OCI-M2 (cell line): ENCODE measurements around the gene LYSET.
"Not testable (repeated sequence)": the region's sequence is repeated elsewhere in the genome, so short reads cannot be mapped to it uniquely, and the experiment has no call there.

Experiments
- DNase-seq: peaks from one replicate; lab custom pipeline; 2025; ENCODE audit not compliant: unreplicated experiment; lab: John Stamatoyannopoulos, UW

LYSET gene, protein sequence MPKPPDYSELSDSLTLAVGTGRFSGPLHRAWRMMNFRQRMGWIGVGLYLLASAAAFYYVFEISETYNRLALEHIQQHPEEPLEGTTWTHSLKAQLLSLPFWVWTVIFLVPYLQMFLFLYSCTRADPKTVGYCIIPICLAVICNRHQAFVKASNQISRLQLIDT

GRCh38 chr14:93184391-93185348 is at the start of gene LYSET, which contains the start of gene MOAP1:
Gene LYSET (plus strand): TSS chr14:93185317. CDS start chr14:93185406, 89 bp downstream.
Gene MOAP1 (minus strand): TSS chr14:93184897. CDS start chr14:93184242, 655 bp downstream.
- no peak for DNase-seq

DNA sequence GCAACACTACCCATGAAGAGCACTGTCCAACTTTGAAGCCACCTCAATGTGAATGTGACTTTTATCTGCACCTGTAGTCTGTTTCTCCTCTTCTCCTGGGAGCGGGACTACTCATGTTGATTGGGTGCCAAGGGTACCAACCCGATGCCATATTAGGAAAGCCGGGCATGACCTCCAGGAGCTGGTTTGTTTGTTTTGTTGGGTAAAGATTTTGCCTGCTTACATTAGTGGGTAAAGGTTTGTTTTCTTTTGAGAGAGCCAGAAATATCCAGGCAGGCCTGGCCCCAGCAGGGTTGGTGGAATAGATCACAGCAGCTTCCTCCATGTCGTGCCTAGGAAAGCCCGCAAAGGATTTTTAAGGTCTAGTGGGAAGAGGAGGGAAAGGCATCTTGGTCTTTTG is 49.7 kb upstream of the LYSET start:
- DNase-seq: no peak

DNA sequence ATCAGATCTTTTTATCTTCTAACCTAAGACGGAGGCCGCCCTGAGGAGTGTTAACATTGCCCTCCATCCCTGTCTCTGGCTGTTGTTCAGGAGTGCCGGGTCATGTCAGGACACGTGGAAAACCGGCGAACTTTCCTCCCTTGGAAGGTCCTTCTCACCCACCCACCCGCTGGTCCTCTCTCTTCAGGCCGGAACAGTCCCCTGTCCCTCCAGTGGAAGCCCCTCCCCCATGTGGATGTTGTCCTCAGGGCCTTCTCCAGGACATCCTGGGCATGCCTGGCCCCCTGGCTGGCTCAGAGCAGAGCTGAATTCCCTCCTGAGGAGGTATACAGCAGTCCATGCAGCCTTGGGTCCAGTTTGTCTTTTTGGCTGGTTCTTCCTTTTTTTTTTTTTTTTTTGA is 49.1 kb upstream of the LYSET start:
- DNase-seq: no peak

- DNase-seq: not testable (repeated sequence)
These were observed 48.6 kb upstream of the LYSET start for GRCh38 chr14:93136508-93136907.

DNA sequence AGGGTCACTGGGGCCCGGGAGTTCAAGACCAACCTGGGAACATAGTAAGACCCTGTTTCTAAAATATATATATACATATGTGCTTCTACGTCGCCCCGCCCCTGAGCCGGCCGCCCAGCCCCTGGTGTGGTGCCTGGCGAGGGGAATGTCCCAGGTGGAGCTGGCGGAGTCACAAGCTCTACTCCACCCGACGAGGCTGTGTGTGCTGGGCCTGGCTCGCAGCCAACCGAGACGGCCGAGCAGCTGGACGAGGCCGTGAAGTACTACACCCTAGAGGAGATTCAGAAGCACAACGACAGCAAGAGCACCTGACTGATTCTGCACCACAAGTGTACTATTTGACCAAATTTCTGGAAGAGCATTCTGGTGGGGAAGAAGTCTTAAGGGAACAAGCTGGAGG is 47.3 kb upstream of the LYSET start:
- DNase-seq: no peak

DNA sequence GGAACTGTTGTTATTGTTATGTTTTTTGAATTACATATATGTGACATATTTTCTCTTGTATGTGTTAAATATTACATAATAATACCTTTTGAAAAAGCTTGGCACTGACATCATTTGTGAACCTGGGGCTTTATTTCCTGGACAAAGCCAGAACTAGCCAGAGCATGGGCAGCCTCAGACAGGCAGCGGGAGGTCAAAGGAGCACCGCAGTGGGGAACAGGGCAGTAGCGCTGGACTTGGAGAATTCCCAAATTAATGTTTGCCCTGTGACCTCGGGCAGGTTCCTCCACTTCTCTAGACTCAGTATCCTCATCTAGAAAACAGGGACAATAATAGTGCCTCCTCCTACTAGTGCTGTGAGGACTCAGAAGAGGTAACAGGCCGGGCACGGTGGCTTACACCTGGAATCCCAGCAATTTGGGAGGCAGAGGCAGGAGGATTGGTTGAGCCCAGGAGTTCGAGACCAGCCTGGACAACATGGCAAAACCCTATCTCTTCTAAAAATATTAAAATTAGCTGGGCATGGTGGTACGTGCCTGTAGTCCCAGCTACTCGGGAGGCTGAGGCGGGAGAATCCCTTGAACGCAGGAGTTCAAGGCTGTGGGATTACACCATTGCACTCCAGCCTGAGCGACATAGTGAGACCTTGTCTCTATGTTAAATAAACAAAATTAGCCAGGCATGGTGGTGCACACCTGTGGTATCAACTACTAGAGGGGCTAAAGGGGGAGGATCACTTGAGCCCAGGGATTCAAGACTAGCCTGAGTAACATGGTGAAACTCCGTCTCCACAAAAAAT is 42.1 kb upstream of the LYSET start:
- no peak for DNase-seq

DNA sequence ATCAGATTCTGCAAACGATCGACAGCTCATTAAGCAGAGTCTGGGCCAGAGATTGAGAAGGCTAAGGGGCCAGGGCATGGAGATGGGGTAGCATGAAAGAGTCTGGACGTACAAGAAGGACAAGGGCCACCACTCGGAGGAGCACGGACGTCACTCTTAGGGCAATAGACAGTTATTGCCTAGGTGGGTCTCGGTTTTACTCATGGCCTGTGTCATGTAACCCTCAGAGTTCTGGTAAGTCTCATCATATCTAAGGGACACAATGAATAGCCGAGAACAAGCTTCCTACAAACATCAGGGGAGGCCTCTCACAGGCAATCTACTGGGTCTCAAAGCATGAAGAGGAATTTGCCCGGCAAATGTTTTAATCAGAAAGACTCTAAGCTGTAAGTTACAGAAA is 39.0 kb upstream of the LYSET start:
- DNase-seq: no peak

- DNase-seq: no peak
These were observed 36.1 kb upstream of the LYSET start for GRCh38 chr14:93148979-93149378.

DNA sequence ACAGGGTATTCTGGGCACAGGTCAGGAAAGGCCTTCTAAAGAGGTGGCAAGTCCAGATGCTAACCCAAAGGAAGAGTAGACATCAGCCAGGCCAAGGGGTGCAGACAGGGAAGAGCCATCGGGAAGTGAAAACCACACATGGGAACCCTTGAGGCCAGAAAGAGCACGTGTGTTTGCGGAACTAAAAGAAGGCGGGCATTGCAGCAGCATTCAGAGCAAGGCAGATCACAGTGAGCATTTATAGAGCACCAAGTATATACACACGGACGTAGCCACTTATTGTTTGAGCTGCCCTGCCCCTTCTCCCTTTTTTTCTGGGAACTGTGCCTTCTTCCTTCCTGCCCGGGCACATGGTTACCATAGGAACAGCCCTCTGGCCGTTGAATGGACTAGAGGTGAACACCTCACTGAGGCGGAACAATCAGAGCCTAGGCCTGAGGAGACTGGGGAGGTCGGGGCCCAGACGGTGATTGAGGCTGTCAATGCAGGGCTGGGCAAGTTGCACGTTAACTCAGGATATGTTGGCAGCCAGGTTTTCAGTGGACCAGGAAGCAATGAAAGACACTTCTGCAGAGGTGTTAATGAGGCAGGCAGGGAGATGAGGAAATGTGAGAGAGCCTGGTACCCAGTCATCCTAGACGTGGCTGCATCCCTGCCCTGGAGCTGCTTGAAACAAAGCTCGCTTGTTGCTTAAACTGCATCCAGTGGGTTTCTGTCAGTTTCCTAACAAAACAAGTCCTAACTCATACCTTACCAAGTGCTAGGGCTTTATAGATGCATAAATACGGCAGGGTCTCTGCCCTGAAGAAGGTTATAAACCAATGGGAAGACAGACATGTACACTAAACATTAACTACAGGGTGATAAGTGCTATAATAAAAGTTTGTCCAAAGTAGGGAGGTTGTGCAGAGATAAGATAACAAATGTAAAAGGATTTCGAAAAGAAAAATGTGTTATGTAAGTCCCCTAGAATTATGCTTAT is 34.6 kb upstream of the LYSET start:
- no peak for DNase-seq

GRCh38 chr14:93153121-93153520 is 32.0 kb upstream of the LYSET start:
- DNase-seq: no peak

DNA sequence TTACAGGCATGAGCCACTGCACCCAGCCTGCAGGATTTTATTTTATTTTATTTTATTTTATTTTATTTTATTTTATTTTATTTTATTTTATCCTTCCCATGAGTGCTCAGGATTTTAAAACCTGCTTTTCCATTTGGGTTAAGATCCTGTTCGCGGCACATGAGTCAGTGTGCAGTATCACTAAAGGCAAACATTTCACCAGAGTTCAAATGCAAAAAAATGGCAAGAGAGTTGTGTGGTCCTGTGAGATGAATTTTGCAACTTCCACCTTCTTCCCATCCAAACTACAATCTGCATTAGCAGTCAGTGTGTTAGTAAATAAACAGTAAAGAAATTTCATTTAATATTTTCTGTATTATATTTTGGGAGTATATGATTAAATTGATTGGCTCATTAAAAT is 29.4 kb upstream of the LYSET start:
- no peak for DNase-seq

GRCh38 chr14:93156693-93157369 is 28.3 kb upstream of the LYSET start:
- DNase-seq: no peak

DNA sequence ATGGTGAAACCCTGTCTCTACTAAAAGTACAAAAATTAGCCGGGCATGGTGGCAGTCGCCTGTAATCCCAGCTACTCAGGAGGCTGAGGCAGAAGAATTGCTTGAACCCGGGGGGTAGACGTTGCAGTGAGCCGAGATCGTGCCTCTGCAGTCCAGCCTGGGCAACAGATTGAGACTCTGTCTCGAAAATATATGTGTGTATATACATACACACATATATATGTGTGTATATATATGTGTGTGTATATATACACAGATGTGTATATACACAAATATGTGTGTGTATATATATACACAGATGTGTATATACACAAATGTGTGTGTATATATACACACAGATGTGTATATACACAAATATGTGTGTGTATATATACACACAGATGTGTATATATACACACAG is 26.8 kb upstream of the LYSET start:
- DNase-seq: not testable (repeated sequence)

DNA sequence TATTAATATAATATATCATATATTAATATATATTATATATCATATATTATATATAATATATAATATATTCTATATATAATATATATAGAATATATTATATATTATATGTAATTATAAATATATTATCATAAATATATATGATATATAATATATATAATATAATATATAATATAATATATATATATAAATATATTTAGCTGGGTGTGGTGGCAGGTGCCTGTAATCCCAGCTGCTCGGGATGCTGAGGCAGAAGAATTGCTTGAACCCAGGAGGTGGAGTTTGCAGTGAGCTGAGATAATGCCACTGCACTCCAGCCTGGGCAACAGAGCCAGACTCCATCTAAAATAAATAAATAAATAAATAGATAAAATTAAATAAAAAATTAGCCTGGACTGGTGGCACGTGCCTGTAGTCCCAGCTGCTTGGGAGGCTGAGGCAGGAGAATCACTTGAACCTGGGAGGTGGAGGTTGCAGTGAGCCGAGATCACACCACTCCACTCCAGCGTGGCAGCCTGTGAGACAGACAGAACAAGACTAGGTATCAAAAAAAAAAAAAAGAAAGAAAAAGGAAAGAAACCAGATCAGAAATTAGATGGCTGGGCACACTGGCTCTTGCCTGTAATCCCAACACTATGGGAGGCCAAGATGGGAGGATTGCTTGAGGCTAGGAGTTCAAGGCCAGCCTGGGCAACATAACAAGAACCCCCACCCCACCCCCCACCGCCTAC is 25.3 kb upstream of the LYSET start:
- DNase-seq: not testable (repeated sequence)

- DNase-seq: no peak
These were observed 24.7 kb upstream of the LYSET start for GRCh38 chr14:93160353-93160801.

DNA sequence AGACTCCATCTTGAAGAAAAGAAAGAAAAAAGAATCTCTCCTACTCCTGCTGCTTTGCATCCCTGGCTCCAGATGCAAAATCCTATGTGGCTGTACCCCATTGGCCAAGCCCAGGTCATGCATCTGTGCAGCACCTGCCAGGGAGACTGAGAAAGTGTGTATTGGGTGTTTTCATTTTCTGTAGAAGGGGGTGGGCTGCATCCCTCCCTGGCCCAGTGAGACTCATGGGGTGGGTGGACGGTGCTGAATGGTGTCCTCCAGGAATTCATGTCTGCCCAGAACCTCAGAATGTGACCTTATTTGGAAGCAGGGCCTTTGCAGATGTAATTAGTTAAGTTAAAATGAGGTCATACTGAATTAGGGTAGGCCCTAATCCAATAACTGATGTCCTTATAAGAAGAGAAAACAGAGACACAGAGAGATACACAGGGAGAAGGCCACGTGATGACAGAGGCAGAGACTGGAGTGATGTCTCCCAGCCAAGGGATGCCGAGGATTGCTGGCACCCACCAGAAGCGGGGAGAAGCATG is 23.6 kb upstream of the LYSET start:
- no peak for DNase-seq

- DNase-seq: peak; percentile 22
These were observed 21.6 kb upstream of the LYSET start for GRCh38 chr14:93163564-93163963.
